Activated naive CD4-positive, alpha-beta T cell treated with Interleukin-2 at 50 U/mL for 16 hours (primary cell): ENCODE measurements around the gene CIAPIN1.

Experiments used
- DNase-seq: peaks from one replicate; pipeline ENCODE4 v3.0.0-alpha.2; 2020

CIAPIN1 gene

DNA sequence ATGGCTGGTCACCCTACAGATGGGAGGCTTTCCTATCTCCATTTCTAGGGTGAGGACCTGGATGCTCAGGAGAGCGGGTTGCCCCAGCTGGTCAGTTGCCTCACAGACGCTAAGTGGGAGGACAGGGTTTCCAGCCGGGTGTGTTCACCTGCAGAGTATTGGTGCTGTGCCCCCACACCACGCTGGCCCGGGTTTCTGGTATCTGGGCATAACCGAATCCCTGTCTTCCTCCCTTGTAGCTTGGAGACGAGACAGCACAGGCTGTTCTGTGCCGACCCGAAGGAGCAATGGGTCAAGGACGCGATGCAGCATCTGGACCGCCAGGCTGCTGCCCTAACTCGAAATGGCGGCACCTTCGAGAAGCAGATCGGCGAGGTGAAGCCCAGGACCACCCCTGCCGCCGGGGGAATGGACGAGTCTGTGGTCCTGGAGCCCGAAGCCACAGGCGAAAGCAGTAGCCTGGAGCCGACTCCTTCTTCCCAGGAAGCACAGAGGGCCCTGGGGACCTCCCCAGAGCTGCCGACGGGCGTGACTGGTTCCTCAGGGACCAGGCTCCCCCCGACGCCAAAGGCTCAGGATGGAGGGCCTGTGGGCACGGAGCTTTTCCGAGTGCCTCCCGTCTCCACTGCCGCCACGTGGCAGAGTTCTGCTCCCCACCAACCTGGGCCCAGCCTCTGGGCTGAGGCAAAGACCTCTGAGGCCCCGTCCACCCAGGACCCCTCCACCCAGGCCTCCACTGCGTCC, 65.2 kb downstream of the CIAPIN1 start:
- DNase-seq: no peak

DNA sequence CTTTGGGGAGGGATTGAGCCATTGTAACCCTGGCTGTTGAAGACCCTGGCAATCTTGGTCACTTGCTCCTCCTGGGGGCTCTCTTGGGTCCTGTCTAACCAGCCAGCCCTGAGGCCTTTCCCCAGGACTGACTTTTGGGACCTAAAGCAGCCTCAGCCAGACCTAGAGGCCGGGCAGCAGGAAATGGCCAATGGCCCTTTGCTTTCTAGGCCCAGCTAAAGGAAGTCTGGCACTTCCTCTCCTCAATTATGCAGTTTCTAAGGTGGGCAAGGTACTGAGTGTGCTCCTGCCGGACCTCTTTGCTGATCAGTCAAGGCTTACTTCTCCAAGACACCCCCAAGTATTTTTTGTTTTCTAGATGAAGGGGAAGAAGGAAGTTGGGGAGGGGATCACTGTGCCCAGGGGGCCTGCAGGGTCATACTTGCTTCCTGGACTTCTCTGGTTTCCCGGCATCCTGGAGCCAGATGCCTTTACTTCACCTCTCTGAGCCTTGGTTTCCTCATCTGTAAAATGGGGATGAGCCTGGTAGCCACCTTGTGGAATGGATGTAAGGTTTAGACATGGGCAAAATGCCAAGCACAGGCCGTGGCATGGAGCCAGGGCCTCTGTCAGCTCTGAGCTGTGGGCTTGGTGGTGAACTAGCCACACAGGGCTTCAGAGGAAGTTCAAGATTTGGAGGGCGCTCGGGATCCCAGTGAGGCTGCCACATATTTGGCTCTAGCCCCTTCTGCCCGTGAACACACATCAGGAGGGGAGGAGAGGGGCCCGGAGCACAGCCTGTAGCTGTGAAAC, 66.3 kb downstream of the CIAPIN1 start:
- peak; percentile 3 for DNase-seq

DNA sequence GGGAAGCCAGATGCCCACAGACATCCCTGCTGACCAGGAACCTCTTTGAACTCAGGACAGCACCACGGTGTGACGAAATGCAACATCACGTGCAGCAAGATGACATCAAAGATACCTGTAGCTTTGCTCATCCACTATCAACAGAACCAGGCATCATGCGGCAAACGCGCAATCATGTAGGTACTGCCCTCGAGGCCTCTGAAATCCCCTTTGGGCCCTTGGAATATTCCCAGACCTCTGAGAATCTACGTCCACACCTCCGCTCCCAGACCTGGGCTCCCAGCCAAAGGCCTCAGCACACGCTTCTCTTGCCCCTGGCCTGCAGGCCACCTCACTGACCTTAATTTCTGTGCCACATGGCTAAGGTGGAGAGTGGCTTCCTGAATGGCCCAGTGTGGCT, 67.6 kb downstream of the CIAPIN1 start:
- no peak for DNase-seq
